Osteoblast (primary cell): ENCODE data around the gene APLP2. TPM values are rescaled to one million over a fixed set of nuclear protein-coding genes. Genes with fewer than 3 reads are reported as not detected.

Experiments used
- DNase-seq: peaks from one replicate; pipeline ENCODE4 v3.0.0; 2011; ENCODE audit warnings: low spot score, mixed read lengths; ENCODE audit not compliant: insufficient read length; ENCODE audit errors: missing footprints
- H2AFZ ChIP-seq: 2 replicates; pipeline ENCODE4 v1.6.0; 2011; ENCODE audit warnings: mild to moderate bottlenecking, low read length
- H3K27ac ChIP-seq: 2 replicates; pipeline ENCODE4 v1.5.1; 2011; ENCODE audit warnings: mild to moderate bottlenecking, low read depth, low read length, moderate library complexity
- H3K27me3 ChIP-seq: 2 replicates; pipeline ENCODE4 v1.6.0; 2012; ENCODE audit warnings: mild to moderate bottlenecking, control low read depth, inconsistent platforms, low read length, moderate library complexity; ENCODE audit not compliant: insufficient read depth
- H3K36me3 ChIP-seq: 2 replicates; pipeline ENCODE4 v1.5.1; 2011; ENCODE audit warnings: mild to moderate bottlenecking, low read length, control low read depth, moderate library complexity; ENCODE audit not compliant: insufficient read depth
- H3K4me1 ChIP-seq: 2 replicates; pipeline ENCODE4 v1.5.1; 2011; ENCODE audit warnings: mild to moderate bottlenecking, low read length, control low read depth, moderate library complexity; ENCODE audit not compliant: insufficient read depth
- H3K4me2 ChIP-seq: 2 replicates; pipeline ENCODE4 v1.6.0; 2011; ENCODE audit warnings: mild to moderate bottlenecking, low read length; ENCODE audit not compliant: insufficient read depth
- H3K4me3 ChIP-seq: fragments of 200-600 bp; sonication (generic); 3 replicates; pipeline ENCODE4 v1.5.1; 2012; ENCODE audit warnings: mild to moderate bottlenecking, low read length, inconsistent platforms; ENCODE audit not compliant: insufficient read depth
- H3K79me2 ChIP-seq: 2 replicates; pipeline ENCODE4 v1.6.0; 2012; ENCODE audit warnings: mild to moderate bottlenecking, low read length, control low read depth, inconsistent platforms; ENCODE audit not compliant: insufficient read depth
- H3K9me3 ChIP-seq: 2 replicates; pipeline ENCODE4 v1.5.1; 2011; ENCODE audit warnings: low read depth, low read length, control low read depth
- H4K20me1 ChIP-seq: 2 replicates; pipeline ENCODE4 v1.6.0; 2012; ENCODE audit warnings: mild to moderate bottlenecking, low read length, control low read depth; ENCODE audit not compliant: insufficient read depth
- CTCF ChIP-seq: IDR thresholded peaks from 2 replicates; pipeline ENCODE4 v1.5.1; 2011; ENCODE audit warnings: mild to moderate bottlenecking, low read depth, low read length, moderate library complexity; ENCODE audit errors: extremely low read depth
- total RNA-seq: library from RNA; depleted of rRNA; stranded (reverse); fragments of >200 nt; gene quantifications from 2 replicates; pipeline ENCODE4 v1.2.3, GENCODE V29; 2012

Gene APLP2
- total RNA-seq, 1 donor, result 331 TPM

- no peak overlapping the region for H3K4me3 ChIP-seq
- DNase-seq, result no peak
- peaks cover 4% of the 10 kb centered on the region for H3K27me3 ChIP-seq
- no peak overlapping the region for H3K4me2 ChIP-seq
- H3K27ac ChIP-seq, result no peak overlapping the region
- H3K9me3 ChIP-seq, result no peaks in the 10 kb centered on the region
- H4K20me1 ChIP-seq, result no peaks in the 10 kb centered on the region
- no peaks in the 10 kb centered on the region for H3K36me3 ChIP-seq
- H3K4me1 ChIP-seq, result peaks cover 16% of the 10 kb centered on the region
- no peak for TF ChIP-seq CTCF
- no peaks in the 10 kb centered on the region for H3K79me2 ChIP-seq
- no peak overlapping the region for H2AFZ ChIP-seq
Observed at GRCh38 chr11:130051082-130051481, 18.6 kb upstream of the APLP2 start.

DNA sequence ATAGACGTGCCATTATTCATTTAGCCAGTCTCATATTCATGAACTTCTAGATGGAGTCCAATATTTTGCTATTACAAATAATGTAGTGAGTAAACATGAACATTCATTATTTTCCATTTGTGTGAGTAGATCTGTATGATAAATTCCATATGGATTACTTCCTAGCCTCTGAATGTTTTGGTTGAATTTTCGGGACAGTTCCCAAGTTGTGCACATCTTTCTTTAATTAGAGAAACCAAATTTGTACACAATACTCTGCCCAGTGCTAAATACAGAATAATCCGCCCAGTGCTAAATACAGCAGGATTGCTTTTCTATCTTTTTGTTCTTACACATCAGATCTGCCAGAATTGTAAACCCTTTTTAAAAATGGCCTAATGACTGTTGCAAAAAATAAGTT, 17.1 kb upstream of the APLP2 start:
- peaks cover 4% of the 10 kb centered on the region for H3K27me3 ChIP-seq
- H3K79me2 ChIP-seq, result no peaks in the 10 kb centered on the region
- peaks cover 16% of the 10 kb centered on the region for H3K4me1 ChIP-seq
- no peaks in the 10 kb centered on the region for H4K20me1 ChIP-seq
- no peak overlapping the region for H3K4me2 ChIP-seq
- H3K4me3 ChIP-seq, result no peak overlapping the region
- H3K36me3 ChIP-seq, result no peaks in the 10 kb centered on the region
- no peak overlapping the region for H3K27ac ChIP-seq
- no peaks in the 10 kb centered on the region for H3K9me3 ChIP-seq
- DNase-seq, result no peak
- no peak overlapping the region for H2AFZ ChIP-seq
- no peak for TF ChIP-seq CTCF

- Histone ChIP-seq H3K27ac (no peak overlapping the region), H3K4me2 (peak overlapping the region; percentile 19), H3K27me3 (peaks cover 8% of the 10 kb centered on the region), H3K4me1 (peaks cover 16% of the 10 kb centered on the region), H3K36me3 (no peaks in the 10 kb centered on the region), H4K20me1 (no peaks in the 10 kb centered on the region), H3K4me3 (no peak overlapping the region), H2AFZ (no peak overlapping the region), H3K79me2 (no peaks in the 10 kb centered on the region), H3K9me3 (no peaks in the 10 kb centered on the region)
- DNase-seq, result no peak
- TF ChIP-seq CTCF, result no peak
Observed at GRCh38 chr11:130054966-130055365, 14.7 kb upstream of the APLP2 start.

- Histone ChIP-seq H3K4me3 (no peak overlapping the region), H3K27ac (no peak overlapping the region), H3K4me1 (peaks cover 14% of the 10 kb centered on the region), H3K9me3 (no peaks in the 10 kb centered on the region), H4K20me1 (no peaks in the 10 kb centered on the region), H2AFZ (no peak overlapping the region), H3K4me2 (peak overlapping the region; percentile 19), H3K27me3 (peaks cover 13% of the 10 kb centered on the region), H3K79me2 (no peaks in the 10 kb centered on the region), H3K36me3 (no peaks in the 10 kb centered on the region)
- no peak for TF ChIP-seq CTCF
- DNase-seq, result no peak
Observed at GRCh38 chr11:130055617-130056016, 14.1 kb upstream of the APLP2 start.
